AG09319 (cell line): ENCODE data around the gene CFAP99.

Experiments used
- DNase-seq: peaks from one replicate; pipeline ENCODE4 v3.0.0-alpha.2; 2010; ENCODE audit warnings: low read depth; ENCODE audit errors: extremely low read depth
- CTCF ChIP-seq: IDR thresholded peaks from 2 replicates; pipeline ENCODE4 v1.5.1; 2011; ENCODE audit warnings: low read depth, mild to moderate bottlenecking, inconsistent platforms, low read length, moderate library complexity

Gene CFAP99

GRCh38 chr4:2483237-2483636 lies 64.5 kb downstream of the CFAP99 start:
- no peak for DNase-seq
- no peak for TF ChIP-seq CTCF

GRCh38 chr4:2484185-2484584 lies 65.4 kb downstream of the CFAP99 start:
- TF ChIP-seq CTCF, result no peak
- DNase-seq, result no peak

- DNase-seq, result no peak
- TF ChIP-seq CTCF, result no peak
These were observed 66.2 kb downstream of the CFAP99 start for GRCh38 chr4:2484993-2485392.

GRCh38 chr4:2485956-2486355 lies 67.2 kb downstream of the CFAP99 start:
- TF ChIP-seq CTCF, result no peak
- no peak for DNase-seq

GRCh38 chr4:2486981-2487380 lies 68.2 kb downstream of the CFAP99 start:
- no peak for TF ChIP-seq CTCF
- no peak for DNase-seq

- no peak for DNase-seq
- no peak for TF ChIP-seq CTCF
These were observed 68.9 kb downstream of the CFAP99 start for GRCh38 chr4:2487632-2488031.

GRCh38 chr4:2489081-2489805 lies 70.5 kb downstream of the CFAP99 start:
- no peak for DNase-seq
- no peak for TF ChIP-seq CTCF
